Measurements from ENCODE around the gene SEC24C.
"Not testable (repeated sequence)": the region's sequence is repeated elsewhere in the genome, so short reads cannot be mapped to it uniquely, and the experiment has no call there.

Gene SEC24C, protein sequence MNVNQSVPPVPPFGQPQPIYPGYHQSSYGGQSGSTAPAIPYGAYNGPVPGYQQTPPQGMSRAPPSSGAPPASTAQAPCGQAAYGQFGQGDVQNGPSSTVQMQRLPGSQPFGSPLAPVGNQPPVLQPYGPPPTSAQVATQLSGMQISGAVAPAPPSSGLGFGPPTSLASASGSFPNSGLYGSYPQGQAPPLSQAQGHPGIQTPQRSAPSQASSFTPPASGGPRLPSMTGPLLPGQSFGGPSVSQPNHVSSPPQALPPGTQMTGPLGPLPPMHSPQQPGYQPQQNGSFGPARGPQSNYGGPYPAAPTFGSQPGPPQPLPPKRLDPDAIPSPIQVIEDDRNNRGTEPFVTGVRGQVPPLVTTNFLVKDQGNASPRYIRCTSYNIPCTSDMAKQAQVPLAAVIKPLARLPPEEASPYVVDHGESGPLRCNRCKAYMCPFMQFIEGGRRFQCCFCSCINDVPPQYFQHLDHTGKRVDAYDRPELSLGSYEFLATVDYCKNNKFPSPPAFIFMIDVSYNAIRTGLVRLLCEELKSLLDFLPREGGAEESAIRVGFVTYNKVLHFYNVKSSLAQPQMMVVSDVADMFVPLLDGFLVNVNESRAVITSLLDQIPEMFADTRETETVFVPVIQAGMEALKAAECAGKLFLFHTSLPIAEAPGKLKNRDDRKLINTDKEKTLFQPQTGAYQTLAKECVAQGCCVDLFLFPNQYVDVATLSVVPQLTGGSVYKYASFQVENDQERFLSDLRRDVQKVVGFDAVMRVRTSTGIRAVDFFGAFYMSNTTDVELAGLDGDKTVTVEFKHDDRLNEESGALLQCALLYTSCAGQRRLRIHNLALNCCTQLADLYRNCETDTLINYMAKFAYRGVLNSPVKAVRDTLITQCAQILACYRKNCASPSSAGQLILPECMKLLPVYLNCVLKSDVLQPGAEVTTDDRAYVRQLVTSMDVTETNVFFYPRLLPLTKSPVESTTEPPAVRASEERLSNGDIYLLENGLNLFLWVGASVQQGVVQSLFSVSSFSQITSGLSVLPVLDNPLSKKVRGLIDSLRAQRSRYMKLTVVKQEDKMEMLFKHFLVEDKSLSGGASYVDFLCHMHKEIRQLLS

GRCh38 chr10:73743905-73744663 lies at the start of gene SEC24C:
Gene SEC24C, plus strand, starts transcription at chr10:73744372. Its CDS starts 2,461 bp downstream, at chr10:73746833.
- peak; percentile 87 to 94 for DNase-seq (ENCODE audit: low read depth in 1 of 2, low spot score in 1 of 2)

DNA sequence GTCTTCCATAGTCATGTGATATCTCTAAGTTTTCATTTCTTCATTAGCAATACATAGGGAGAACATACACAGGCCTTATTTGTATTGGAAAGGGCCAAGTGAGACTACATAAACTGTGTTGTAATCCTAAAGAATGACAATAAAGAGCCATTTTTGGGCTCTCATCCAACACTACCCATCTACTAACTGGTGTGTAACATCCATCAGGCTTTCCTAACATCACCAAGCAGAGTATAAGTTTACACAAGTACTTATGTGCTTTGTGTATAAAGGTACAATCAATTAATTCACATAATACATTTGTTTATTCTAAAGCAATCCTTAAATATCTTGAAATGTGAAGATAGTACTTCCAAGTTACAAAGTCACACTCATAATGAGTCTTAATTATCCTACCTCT lies 48.9 kb upstream of the SEC24C start:
- not testable (repeated sequence) for DNase-seq (ENCODE audit: low read depth in 1 of 2, low spot score in 1 of 2)

DNA sequence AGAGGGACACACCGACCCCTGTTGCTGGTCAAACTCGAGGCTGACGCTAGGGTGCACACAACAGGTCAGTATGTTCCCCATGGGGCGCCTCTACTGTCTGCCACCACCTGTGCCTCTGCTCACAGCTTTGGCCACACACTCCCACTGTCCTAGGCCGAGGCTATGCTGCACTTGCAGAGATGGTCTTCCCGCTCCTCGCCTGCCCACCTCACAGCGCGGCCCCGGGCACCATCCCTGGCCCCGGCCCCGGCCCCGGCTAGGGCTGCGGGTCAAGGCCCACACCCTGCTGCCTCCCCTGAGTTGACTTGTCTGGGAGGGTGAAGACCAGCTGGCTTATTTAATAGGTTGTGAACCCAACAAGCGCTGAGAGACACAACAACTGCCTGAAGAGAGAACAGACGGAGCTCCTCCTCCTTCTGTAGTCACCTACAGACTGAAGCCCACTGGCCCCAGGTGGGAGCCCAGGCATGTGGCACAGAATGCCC lies 46.5 kb upstream of the SEC24C start, which contains the start of gene AGAP5:
AGAP5 (minus strand) TSS at position 435 of the 485 bp plus-strand sequence; CDS start at position 81, 354 bp downstream.
- not testable (repeated sequence) for DNase-seq (ENCODE audit: low read depth in 1 of 2, low spot score in 1 of 2)

DNA sequence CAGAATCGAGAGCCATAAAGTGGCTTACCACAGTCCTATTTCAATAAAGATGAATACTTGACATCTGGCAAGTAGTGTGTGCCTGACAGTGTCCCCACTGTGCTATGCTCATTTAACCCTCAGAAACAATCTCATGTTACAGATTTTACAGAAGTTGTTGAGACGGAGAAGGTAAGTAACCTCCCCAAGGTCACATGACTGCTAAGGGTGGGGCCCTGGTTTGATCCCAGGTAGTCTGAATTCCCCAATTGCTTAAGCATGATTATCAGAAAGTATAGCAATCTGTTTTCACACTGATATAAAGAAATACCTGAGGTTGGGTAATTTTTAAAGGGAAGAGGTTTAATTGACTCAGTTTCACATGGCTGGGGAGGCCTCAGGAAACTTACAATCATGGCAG lies 45.4 kb upstream of the SEC24C start:
- DNase-seq (ENCODE audit: low read depth in 1 of 2, low spot score in 1 of 2): not testable (repeated sequence)

DNA sequence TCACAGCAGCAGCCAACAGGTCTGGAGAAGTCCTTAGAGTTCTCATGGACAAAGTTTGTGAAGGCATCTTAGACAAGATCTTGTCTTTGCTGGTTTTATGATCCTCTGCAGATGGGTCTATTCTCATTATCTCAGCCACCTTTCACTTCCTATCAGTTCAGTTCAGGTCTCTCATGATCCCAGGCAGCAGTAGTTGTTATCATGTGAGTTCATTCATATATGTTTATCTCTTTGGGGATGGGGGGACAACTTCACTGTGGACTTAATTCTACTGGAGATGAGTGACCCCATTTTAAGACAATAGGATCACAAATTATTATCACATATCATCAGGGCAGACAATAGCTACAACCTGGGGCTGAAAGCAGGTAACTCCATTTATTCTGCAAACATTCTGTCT lies 40.2 kb upstream of the SEC24C start:
- not testable (repeated sequence) for DNase-seq (ENCODE audit: low read depth in 1 of 2, low spot score in 1 of 2)

- DNase-seq (ENCODE audit: low read depth in 1 of 2, low spot score in 1 of 2): not testable (repeated sequence)
Observed at GRCh38 chr10:73705506-73706072, 38.6 kb upstream of the SEC24C start.

GRCh38 chr10:73706488-73706887 lies 37.7 kb upstream of the SEC24C start:
- not testable (repeated sequence) for DNase-seq (ENCODE audit: low read depth in 1 of 2, low spot score in 1 of 2)

DNA sequence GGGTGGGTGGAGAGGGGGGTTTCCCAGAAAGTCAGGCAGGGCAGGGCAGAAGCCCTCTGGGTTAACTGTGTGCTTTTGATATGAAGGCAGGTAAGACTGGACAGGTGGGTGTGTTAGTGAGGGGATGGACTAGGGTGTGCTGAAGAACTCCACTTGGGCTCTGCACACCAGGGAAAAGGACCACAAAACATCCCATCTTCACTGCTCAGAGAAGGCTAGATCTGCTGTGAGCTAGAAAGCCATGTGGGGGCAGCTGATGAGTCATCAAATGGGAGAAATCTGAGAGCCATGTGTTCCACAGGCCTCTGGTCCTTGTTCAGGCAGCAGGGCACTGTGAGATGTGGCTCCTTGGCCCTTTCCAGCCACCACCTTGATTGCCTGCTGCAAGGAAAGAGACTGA lies 36.5 kb upstream of the SEC24C start:
- DNase-seq (ENCODE audit: low read depth in 1 of 2, low spot score in 1 of 2): not testable (repeated sequence)

GRCh38 chr10:73708122-73708521 lies 36.0 kb upstream of the SEC24C start:
- DNase-seq (ENCODE audit: low read depth in 1 of 2, low spot score in 1 of 2): not testable (repeated sequence)

DNA sequence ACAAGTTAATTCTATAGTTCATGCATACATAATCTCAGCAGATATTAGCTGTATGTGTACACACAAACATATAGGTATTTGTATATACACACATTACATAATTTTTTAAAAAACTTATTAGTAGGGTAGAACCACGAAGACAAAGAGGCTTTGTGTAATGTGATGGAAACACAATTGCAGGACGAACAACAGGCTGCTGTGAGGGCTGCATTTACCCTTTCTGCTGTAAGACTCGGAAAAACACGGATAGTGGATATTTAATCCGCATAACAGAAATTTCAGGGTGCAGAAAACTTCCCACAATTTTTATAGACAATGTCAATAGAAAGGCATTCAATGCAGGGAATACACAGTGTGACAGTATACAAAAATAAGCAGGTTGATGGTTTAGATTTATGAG lies 32.5 kb upstream of the SEC24C start:
- not testable (repeated sequence) for DNase-seq (ENCODE audit: low read depth in 1 of 2, low spot score in 1 of 2)

DNA sequence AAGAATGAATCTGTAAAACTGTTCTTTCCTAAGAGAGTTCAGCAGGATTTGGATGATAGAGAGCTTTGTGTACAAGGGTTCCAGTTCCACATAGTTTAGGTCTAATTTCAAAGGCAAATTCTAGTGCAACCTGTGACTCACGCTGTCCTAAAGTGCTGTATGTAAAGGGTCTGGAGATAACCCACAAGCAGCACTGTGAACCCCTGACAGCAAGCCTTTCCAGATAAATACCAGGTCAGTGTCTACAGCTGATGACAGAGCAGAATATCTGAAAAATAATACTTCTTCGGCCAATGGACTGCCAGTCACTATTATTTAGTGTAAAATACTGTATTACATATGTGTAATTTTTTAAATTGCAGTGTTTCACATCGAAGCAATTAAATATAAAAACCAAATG lies 30.3 kb upstream of the SEC24C start:
- DNase-seq (ENCODE audit: low read depth in 1 of 2, low spot score in 1 of 2): not testable (repeated sequence)

- DNase-seq (ENCODE audit: low read depth in 1 of 2, low spot score in 1 of 2): not testable (repeated sequence)
Observed at GRCh38 chr10:73714483-73714882, 29.7 kb upstream of the SEC24C start.

DNA sequence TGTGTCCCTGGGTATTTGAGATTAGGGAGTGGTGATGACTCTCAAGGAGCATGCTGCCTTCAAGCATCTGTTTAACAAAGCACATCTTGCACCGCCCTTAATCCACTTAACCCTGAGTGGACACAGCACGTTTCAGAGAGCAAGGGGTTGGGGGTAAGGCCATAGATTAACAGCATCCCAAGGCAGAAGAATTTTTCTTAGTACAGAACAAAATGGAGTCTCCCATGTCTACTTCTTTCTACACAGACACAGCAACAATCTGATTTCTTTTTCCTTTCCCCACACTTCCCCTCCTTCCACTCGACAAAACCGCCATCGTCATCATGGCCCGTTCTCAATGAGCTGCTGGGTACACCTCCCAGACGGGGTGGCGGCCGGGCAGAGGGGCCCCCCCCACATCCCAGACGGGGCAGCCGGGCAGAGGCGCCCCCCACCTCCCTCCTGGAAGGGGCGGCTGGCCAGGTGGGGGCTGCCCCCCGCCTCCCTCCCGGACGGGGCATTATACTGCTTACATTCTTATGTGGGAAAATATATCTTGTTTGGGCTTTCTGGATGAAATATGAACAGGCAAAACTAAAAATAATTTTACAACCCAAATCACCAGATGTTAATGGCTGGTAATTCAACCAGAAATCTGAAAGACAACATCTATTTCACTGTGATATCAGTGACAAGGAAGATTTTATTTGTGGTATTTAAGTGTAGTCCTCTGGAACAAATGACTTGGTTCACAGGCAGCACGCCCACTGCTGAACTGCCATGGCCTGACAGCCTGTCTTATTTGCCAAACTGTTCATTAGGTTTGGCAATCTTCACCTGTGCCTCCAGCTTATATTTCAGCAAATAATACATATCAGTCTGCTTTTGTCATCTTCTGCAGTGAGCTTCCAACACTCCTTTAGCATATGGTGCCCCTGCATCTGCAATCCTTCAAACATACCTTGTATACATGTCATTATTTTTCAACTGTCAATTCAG lies 28.7 kb upstream of the SEC24C start:
- not testable (repeated sequence) for DNase-seq (ENCODE audit: low read depth in 1 of 2, low spot score in 1 of 2)

DNA sequence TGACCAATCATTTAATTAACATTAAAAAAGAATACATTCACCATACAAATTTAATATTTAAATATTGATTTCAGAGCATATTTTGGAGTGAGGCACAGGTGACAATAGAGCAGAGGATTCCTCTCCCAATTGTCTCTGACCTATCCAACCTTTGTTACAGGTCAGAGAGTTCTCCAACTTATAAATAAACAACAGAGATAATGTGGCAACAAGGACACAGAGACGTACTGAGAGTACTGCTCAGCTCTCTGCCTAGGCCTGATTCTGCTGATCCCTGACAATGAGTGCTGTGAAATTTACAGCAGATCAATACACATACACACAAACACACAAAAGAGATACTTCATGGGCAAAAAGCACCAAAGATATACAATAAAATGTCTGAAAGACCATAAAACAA lies 27.9 kb upstream of the SEC24C start:
- DNase-seq (ENCODE audit: low read depth in 1 of 2, low spot score in 1 of 2): no peak

- DNase-seq (ENCODE audit: low read depth in 1 of 2, low spot score in 1 of 2): no peak
Observed at GRCh38 chr10:73717556-73717955, 26.6 kb upstream of the SEC24C start.

DNA sequence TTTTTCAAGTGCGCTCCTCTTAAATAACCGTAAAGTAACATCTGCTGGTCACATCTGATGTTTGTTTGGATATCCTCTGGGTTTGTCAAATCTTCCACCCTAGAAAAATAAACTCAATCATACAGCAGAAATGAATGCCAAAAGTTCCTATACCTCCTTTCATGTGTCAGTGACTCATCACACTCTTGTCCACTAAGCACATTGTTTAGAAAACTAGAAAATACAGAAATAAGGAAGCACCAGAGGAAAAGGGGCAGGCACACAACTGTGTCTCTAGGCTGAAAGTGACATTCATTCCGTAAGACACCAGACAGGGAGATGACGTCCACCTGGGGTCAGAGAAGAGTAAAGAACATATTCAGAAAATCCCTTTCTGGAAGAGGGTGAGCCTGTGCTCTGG lies 23.6 kb upstream of the SEC24C start:
- DNase-seq (ENCODE audit: low read depth in 1 of 2, low spot score in 1 of 2): not testable (repeated sequence)

DNA sequence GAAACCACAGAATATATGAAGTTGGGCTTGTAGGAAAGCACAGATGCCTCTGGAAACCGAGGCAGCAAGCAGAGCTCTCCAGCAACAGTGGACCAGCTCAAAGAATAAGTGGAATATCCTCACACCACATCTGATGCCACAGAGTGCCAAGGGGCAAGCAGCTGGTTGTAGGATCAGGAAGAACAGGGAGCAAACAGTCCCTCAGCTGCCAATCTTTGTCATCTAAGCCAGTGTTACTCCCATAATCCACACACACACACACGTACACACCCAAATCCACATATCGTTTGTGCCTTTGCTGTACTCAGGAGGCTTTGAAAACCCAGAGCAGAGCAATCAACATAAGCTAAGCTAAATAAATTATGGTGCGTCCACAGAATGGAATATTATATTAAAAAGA lies 20.7 kb upstream of the SEC24C start:
- DNase-seq (ENCODE audit: low read depth in 1 of 2, low spot score in 1 of 2): no peak

GRCh38 chr10:73729781-73730152 lies 14.4 kb upstream of the SEC24C start:
- DNase-seq (ENCODE audit: low read depth in 1 of 2, low spot score in 1 of 2): peak in 1 of 2 donors; percentile 39
